B cell (primary cell): ENCODE data around the gene BOK. TPM values are rescaled to one million over a fixed set of nuclear protein-coding genes. Genes with fewer than 3 reads are reported as not detected.
A peak's percentile ranks its signal among the peaks of the same experiment; 100 is the strongest.

Source experiments
- ATAC-seq: fragments of 200-7000 bp; cut with Tn5 transposase; one replicate; pipeline ENCODE4 v1.10.0; 2021; ENCODE audit warnings: low read depth, mild to moderate bottlenecking, moderate number of reproducible peaks, moderate library complexity
- CTCF ChIA-PET: fragments of 350-600 bp; sonication (Branson Sonifier 250); formaldehyde crosslinking; loops from one replicate; lab custom pipeline; 2021; ENCODE audit warnings: antibody characterized with exemption, inconsistent platforms; lab: Charles Lee
- POLR2A ChIA-PET: fragments of 350-600 bp; sonication (Branson Sonifier 250); formaldehyde crosslinking; loops from one replicate; lab custom pipeline; 2021; ENCODE audit warnings: antibody characterized with exemption; lab: Charles Lee
- DNase-seq: peaks from one replicate; pipeline ENCODE4 v3.0.0; 2013
- H2AFZ ChIP-seq: 2 replicates; pipeline ENCODE4 v1.6.1; 2012; ENCODE audit warnings: mild to moderate bottlenecking, low read depth, low read length; ENCODE audit not compliant: insufficient read depth, poor library complexity, severe bottlenecking
- H3K27ac ChIP-seq, 2 donors: 1 replicate in 1 of 2; 2 replicates in 1 of 2; pipeline ENCODE4 v1.5.1; 2012 to 2013; ENCODE audit warnings: low read length in 2 of 2, mild to moderate bottlenecking in 2 of 2, moderate library complexity in 1 of 2
- H3K27me3 ChIP-seq, 4 experiments: fragments of 200-600 bp in 1 of 4; sonication (generic) in 1 of 4; replicated peaks in 1 of 4; 1 replicate in 2 of 4; 2 replicates in 2 of 4; pipeline versions ENCODE4 v1.6.1 to v1.7.0; 2013 to 2016; ENCODE audit warnings: low read length in 3 of 4, mild to moderate bottlenecking in 2 of 4, mixed read lengths in 1 of 4, moderate library complexity in 1 of 4; ENCODE audit not compliant: insufficient read depth in 4 of 4, control insufficient read depth in 3 of 4; ENCODE audit errors: control extremely low read depth in 1 of 4
- H3K36me3 ChIP-seq, 2 experiments: replicated peaks in 1 of 2; 1 replicate in 1 of 2; 2 replicates in 1 of 2; pipeline versions ENCODE4 v1.6.1 to v1.7.1; 2013; ENCODE audit warnings: low read length in 1 of 2; ENCODE audit not compliant: insufficient read depth in 2 of 2, control insufficient read depth in 1 of 2; ENCODE audit errors: control extremely low read depth in 1 of 2, extremely low read depth in 1 of 2
- H3K4me1 ChIP-seq, 2 donors: fragments of 200-600 bp in 1 of 2; sonication (generic) in 1 of 2; 1 replicate in 1 of 2; 2 replicates in 1 of 2; pipeline versions ENCODE4 v1.5.1 to v1.6.1; 2013 to 2017; ENCODE audit warnings: low read length in 2 of 2; ENCODE audit not compliant: control insufficient read depth in 2 of 2, insufficient read depth in 2 of 2
- H3K4me2 ChIP-seq: replicated peaks from 2 replicates; pipeline ENCODE3; 2012; ENCODE audit warnings: mild to moderate bottlenecking, low read depth, low read length; ENCODE audit not compliant: poor library complexity, severe bottlenecking
- H3K4me3 ChIP-seq, 5 experiments: fragments of 200-600 bp in 1 of 5; sonication (generic) in 1 of 5; 1 replicate in 3 of 5; 2 replicates in 2 of 5; pipeline versions ENCODE4 v1.5.1 to v1.7.0; 2011 to 2016; ENCODE audit warnings: low read length in 4 of 5, mild to moderate bottlenecking in 4 of 5, low read depth in 2 of 5, control low read depth in 1 of 5, moderate library complexity in 1 of 5; ENCODE audit not compliant: insufficient read depth in 1 of 5; ENCODE audit errors: control extremely low read depth in 1 of 5, extremely low read depth in 1 of 5
- H3K79me2 ChIP-seq: fragments of 200-600 bp; sonication (generic); one replicate; pipeline ENCODE4 v1.6.0; 2016; ENCODE audit warnings: low read length; ENCODE audit not compliant: control insufficient read depth, insufficient read depth
- H3K9ac ChIP-seq: fragments of 200-600 bp; sonication (generic); 2 replicates; pipeline ENCODE4 v1.6.1; 2017; ENCODE audit warnings: mild to moderate bottlenecking, low read length, moderate library complexity
- H3K9me3 ChIP-seq, 3 donors: one replicate each; pipeline versions ENCODE4 v1.6.1 to v1.7.1; 2013; ENCODE audit warnings: low read length in 2 of 3; ENCODE audit not compliant: control insufficient read depth in 2 of 3, insufficient read depth in 1 of 3; ENCODE audit errors: control extremely low read depth in 1 of 3
- H4K20me1 ChIP-seq: 2 replicates; pipeline ENCODE4 v1.6.0; 2012; ENCODE audit warnings: mild to moderate bottlenecking, low read length; ENCODE audit not compliant: insufficient read depth, control insufficient read depth, poor library complexity, severe bottlenecking
- H3K27ac Mint-ChIP-seq: one replicate; pipeline ENCODE4 v1.8.0; 2021; ENCODE audit warnings: mixed read lengths
- H3K27me3 Mint-ChIP-seq: one replicate; pipeline ENCODE4 v1.8.0; 2021; ENCODE audit warnings: mixed read lengths
- H3K4me1 Mint-ChIP-seq: one replicate; pipeline ENCODE4 v1.8.0; 2021; ENCODE audit warnings: mixed read lengths
- H3K4me3 Mint-ChIP-seq: one replicate; pipeline ENCODE4 v1.8.0; 2021; ENCODE audit warnings: mixed read lengths
- H3K9me3 Mint-ChIP-seq: one replicate; pipeline ENCODE4 v1.8.0; 2022; ENCODE audit warnings: mixed read lengths; ENCODE audit not compliant: insufficient read depth
- EZH2 ChIP-seq: IDR thresholded peaks from 2 replicates; pipeline ENCODE4 v1.6.1; 2012; ENCODE audit warnings: borderline replicate concordance, low read depth, mild to moderate bottlenecking, moderate library complexity, low read length; ENCODE audit not compliant: insufficient read depth, poor library complexity, severe bottlenecking
- WGBS: methylation state at CpG from one replicate; pipeline ENCODE4 v1.1.5; 2013; ENCODE audit warnings: missing lambda C conversion rate; ENCODE audit not compliant: insufficient coverage; 5-methylcytosine and 5-hydroxymethylcytosine counted together
- intact Hi-C: fragments of 100-400 bp; cut with micrococcal nuclease; formaldehyde crosslinking; loops from one replicate; pipeline ENCODE4 v1.10.0; 2022
- polyA plus RNA-seq: library from polyadenylated mRNA; depleted of rRNA; stranded (reverse); fragments of >200 nt; gene quantifications from 2 replicates; pipeline ENCODE4 v1.2.3, GENCODE V29; 2012
- total RNA-seq, 2 donors: library from RNA; stranded (reverse); fragments of 120-200 nt in 1 of 2; gene quantifications; 1 replicate in 1 of 2; 2 replicates in 1 of 2; pipeline versions ENCODE4 v1.2.3 to v1.2.4, GENCODE V29; 2013 to 2022
- TF ChIP-seq, protein P1 (sequence below): fragments of 200-600 bp; IDR thresholded peaks from one replicate; pipeline ENCODE4 v1.8.0; 2022; ENCODE audit warnings: antibody characterized with exemption, mild to moderate bottlenecking

BOK gene
- total and polyA plus RNA-seq, 2 donors (not counting 1 experiment from before 2014, with no cell fraction given): 0.10 to 0.22 TPM

DNA sequence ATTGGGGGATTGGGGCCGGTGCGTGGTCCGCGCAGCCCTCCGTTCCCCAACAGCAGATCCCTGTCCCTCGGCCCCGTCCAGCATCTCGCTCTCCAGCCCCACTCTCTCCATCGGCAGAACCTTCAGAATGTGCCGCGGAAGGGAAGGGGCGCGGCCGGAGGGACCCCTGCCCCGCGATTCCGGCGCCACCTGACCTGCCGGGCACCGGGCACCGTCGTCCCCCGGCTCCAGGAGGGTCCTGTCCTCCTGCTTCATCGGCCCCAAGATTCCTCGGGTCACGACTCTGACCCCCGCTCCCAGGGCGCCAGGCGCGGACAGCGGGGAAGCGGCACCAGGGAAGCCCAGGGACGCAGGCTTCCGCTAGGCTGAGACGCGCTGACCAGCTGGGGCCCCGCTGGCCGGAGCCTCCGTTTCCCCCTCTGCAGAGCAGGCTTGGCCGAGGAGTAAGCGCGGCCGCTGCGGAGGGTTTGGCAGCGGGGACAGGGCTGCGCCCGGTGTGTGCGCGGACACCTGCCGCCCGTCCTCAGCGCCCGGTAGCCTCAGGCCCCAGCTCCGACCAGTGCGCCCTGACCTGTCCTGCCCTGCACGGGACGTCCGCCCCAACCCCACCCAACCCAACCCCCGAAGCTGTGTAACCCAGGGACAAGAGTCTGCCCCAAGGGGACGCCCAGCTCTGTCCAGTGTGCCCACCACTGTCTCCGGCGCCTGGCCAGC is 16.8 kb upstream of the BOK start:
- Histone ChIP-seq H4K20me1 (no peaks in the 10 kb centered on the region), H3K4me1 (peaks cover 12 to 13% of the 10 kb centered on the region in 2 donors), H3K27me3 (peaks cover 0 to 56% (median 20%) of the 10 kb centered on the region in 4 experiments), H3K9ac (peak overlapping the region; percentile 50), H3K4me2 (peak overlapping the region; percentile 70), H3K79me2 (no peaks in the 10 kb centered on the region), H3K9me3 (peaks cover 0 to 12% (median 0%) of the 10 kb centered on the region in 3 donors), H3K27ac (no peak overlapping the region), H3K4me3 (peak overlapping the region in 1 of 5 experiments; percentile 50), H3K36me3 (no peaks in the 10 kb centered on the region), H2AFZ (no peak overlapping the region)
- Mint-ChIP-seq H3K9me3 (no peaks in the 10 kb centered on the region), H3K27ac (no peak overlapping the region), H3K4me1 (peaks cover 3% of the 10 kb centered on the region), H3K4me3 (peak overlapping the region; percentile 54), H3K27me3 (peaks cover 19% of the 10 kb centered on the region)
- POLR2A ChIA-PET: no interaction called here
- 33% methylated on average over 51 of the region's 62 CpGs for WGBS
- no peak for DNase-seq
- intact Hi-C loops: loop anchor here (1.0 kb wide), 1 partner anchor 33 kb away; the partner anchor contains the start of gene STK25
- CTCF ChIA-PET: no interaction called here
- TF ChIP-seq EZH2: no peak
- TF ChIP-seq, protein P1, sequence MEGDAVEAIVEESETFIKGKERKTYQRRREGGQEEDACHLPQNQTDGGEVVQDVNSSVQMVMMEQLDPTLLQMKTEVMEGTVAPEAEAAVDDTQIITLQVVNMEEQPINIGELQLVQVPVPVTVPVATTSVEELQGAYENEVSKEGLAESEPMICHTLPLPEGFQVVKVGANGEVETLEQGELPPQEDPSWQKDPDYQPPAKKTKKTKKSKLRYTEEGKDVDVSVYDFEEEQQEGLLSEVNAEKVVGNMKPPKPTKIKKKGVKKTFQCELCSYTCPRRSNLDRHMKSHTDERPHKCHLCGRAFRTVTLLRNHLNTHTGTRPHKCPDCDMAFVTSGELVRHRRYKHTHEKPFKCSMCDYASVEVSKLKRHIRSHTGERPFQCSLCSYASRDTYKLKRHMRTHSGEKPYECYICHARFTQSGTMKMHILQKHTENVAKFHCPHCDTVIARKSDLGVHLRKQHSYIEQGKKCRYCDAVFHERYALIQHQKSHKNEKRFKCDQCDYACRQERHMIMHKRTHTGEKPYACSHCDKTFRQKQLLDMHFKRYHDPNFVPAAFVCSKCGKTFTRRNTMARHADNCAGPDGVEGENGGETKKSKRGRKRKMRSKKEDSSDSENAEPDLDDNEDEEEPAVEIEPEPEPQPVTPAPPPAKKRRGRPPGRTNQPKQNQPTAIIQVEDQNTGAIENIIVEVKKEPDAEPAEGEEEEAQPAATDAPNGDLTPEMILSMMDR: no peak
- ATAC-seq: no peak

- intact Hi-C loops: no loop called here
- Histone ChIP-seq H4K20me1 (no peaks in the 10 kb centered on the region), H3K27ac (no peak overlapping the region), H3K4me3 (no peak overlapping the region), H3K27me3 (peaks cover 0 to 59% (median 20%) of the 10 kb centered on the region in 4 experiments), H3K36me3 (no peaks in the 10 kb centered on the region), H3K9me3 (peaks cover 0 to 12% (median 0%) of the 10 kb centered on the region in 3 donors), H3K9ac (no peak overlapping the region), H2AFZ (no peak overlapping the region), H3K4me1 (peaks cover 12 to 13% of the 10 kb centered on the region in 2 donors), H3K79me2 (no peaks in the 10 kb centered on the region), H3K4me2 (no peak overlapping the region)
- TF ChIP-seq, protein P1: no peak
- TF ChIP-seq EZH2: no peak
- DNase-seq (no peak), ATAC-seq (no peak)
- H3K9me3 Mint-ChIP-seq: no peaks in the 10 kb centered on the region
- peaks cover 19% of the 10 kb centered on the region for H3K27me3 Mint-ChIP-seq
- peak overlapping the region; percentile 54 for H3K4me3 Mint-ChIP-seq
- CTCF ChIA-PET: no interaction called here
- 83% methylated on average over 15 of the region's 15 CpGs for WGBS
- POLR2A ChIA-PET: no interaction called here
- H3K4me1 Mint-ChIP-seq: peaks cover 3% of the 10 kb centered on the region
- H3K27ac Mint-ChIP-seq: no peak overlapping the region
Measured at GRCh38 chr2:241542278-241542605, 16.3 kb upstream of the BOK start.
